Epithelial cell of esophagus (primary cell): ENCODE data around the gene C12orf42.

ENCODE experiments used
- DNase-seq: peaks from one replicate; pipeline ENCODE4 v3.0.0; 2010; ENCODE audit warnings: low read depth
- H3K4me3 ChIP-seq: 2 replicates; pipeline ENCODE4 v1.5.1; 2011; ENCODE audit warnings: mild to moderate bottlenecking, low read length, control low read depth
- TF ChIP-seq, protein P1 (sequence below): IDR thresholded peaks from 2 replicates; pipeline ENCODE4 v1.5.1; 2011; ENCODE audit warnings: low read depth, mild to moderate bottlenecking, low read length, control low read depth, inconsistent platforms; ENCODE audit not compliant: insufficient read depth; ENCODE audit errors: missing control alignments

Gene C12orf42

GRCh38 chr12:103326190-103326589, 169.6 kb downstream of the C12orf42 start:
- peak; percentile 20 for DNase-seq
- no peak overlapping the region for H3K4me3 ChIP-seq
- TF ChIP-seq, protein P1, sequence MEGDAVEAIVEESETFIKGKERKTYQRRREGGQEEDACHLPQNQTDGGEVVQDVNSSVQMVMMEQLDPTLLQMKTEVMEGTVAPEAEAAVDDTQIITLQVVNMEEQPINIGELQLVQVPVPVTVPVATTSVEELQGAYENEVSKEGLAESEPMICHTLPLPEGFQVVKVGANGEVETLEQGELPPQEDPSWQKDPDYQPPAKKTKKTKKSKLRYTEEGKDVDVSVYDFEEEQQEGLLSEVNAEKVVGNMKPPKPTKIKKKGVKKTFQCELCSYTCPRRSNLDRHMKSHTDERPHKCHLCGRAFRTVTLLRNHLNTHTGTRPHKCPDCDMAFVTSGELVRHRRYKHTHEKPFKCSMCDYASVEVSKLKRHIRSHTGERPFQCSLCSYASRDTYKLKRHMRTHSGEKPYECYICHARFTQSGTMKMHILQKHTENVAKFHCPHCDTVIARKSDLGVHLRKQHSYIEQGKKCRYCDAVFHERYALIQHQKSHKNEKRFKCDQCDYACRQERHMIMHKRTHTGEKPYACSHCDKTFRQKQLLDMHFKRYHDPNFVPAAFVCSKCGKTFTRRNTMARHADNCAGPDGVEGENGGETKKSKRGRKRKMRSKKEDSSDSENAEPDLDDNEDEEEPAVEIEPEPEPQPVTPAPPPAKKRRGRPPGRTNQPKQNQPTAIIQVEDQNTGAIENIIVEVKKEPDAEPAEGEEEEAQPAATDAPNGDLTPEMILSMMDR: peak; percentile 39

DNA sequence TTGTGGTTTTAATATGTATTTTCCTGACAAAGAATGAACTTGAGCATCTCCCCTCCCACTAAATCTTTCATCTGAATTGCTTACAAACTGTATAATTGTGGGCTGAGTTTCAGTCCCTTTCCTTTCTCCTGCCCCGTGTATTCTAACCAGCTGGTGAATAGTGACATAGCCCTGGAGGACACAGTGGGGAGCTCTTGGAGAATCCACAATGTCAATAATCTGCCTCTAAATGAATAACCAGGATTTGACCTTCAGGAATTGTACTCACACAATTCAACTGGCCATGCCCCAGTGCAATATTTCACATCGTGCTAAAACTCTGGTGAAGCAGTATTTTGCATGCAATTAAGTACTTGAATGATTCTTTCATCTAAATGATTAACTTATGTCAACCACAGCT, 177.2 kb downstream of the C12orf42 start:
- H3K4me3 ChIP-seq: no peak overlapping the region
- DNase-seq: no peak
- TF ChIP-seq, protein P1: no peak

- TF ChIP-seq, protein P1: no peak
- DNase-seq: no peak
Measured at GRCh38 chr12:103317220-103317619, 178.5 kb downstream of the C12orf42 start.

DNA sequence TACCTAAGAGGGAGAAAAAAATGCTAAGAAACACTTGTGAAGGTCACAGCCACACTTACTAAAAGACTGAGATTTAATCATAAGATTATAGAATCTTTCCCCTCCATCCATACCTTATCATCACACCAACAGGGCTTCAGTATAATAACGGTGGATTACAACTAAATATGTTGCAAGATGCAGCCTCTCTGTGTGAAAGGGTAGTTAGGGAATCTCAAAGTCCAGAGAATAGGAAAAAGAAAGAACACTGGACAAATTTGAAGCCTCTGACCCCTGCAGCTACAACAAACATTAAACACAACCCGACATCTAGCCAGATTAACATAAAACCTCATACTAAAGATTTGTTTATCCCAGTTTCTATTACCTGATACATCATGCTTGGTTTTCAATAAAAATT, 181.0 kb downstream of the C12orf42 start:
- TF ChIP-seq, protein P1: no peak
- H3K4me3 ChIP-seq: no peak overlapping the region
- no peak for DNase-seq

More at GRCh38 chr12:103317220-103317619, 178.5 kb downstream of the C12orf42 start:
- no peak overlapping the region for H3K4me3 ChIP-seq

GRCh38 chr12:103313894-103314293, 181.9 kb downstream of the C12orf42 start:
- no peak overlapping the region for H3K4me3 ChIP-seq
- TF ChIP-seq, protein P1: no peak
- peak; percentile 36 for DNase-seq

DNA sequence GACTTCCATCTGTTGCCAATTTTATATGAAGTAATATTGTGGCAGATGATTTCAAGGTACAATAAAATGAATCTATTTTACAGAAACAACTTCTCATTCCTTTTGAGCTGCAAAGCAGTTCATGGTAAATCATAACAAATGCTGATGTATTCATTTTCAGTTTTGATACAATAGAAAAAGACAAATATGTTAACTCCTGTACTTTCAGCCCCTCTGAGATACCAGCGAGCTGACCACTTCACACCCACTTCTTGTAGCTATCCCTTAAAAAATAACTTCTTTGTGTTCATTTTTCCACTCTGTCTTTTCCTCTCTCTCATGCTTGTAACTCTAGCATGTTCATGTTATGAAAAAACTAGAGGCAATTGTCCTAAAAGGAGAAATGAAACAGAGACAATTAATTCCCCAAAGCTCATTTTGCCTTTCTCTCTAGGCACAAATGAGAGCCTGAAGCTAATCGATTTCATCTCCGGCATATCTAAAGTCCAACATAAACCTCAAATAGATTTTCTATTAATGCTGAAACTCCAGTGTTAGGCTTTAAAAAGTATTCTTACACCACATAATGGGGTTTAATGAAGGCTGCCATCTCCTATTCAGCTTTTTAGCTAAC, 182.9 kb downstream of the C12orf42 start:
- no peak for DNase-seq
- no peak overlapping the region for H3K4me3 ChIP-seq
- TF ChIP-seq, protein P1: no peak
